ENCODE data around the gene NDNF.

Gene NDNF

GRCh38 chr4:121057466-121057922 is 14.8 kb downstream of the NDNF start:
- Histone ChIP-seq H3K36me3 (no peaks in the 10 kb centered on the region), H3K4me3 (ENCODE audit: low read depth, low read length) (peak overlapping the region; percentile 42), H3K27ac (peak overlapping the region; percentile 84), H3K27me3 (ENCODE audit: insufficient read depth, low read depth, severe bottlenecking) (no peaks in the 10 kb centered on the region), H3K9me3 (ENCODE audit: severe bottlenecking) (no peaks in the 10 kb centered on the region)
- DNase-seq = peak; percentile 95
- no peak for TF ChIP-seq CTCF (IDR thresholded peaks at IDR 0.05; ENCODE audit: low read depth, low read length)

- H3K36me3 ChIP-seq = no peaks in the 10 kb centered on the region
- no peak for TF ChIP-seq CTCF (IDR thresholded peaks at IDR 0.05; ENCODE audit: low read depth, low read length)
- no peaks in the 10 kb centered on the region for H3K27me3 ChIP-seq (ENCODE audit: insufficient read depth, low read depth, severe bottlenecking)
- no peak overlapping the region for H3K4me3 ChIP-seq (ENCODE audit: low read depth, low read length)
- peak; percentile 66 for DNase-seq
- H3K27ac ChIP-seq = peak overlapping the region; percentile 84
- no peaks in the 10 kb centered on the region for H3K9me3 ChIP-seq (ENCODE audit: severe bottlenecking)
Observed at GRCh38 chr4:121056066-121056465, 16.3 kb downstream of the NDNF start.

GRCh38 chr4:121054373-121054772 is 18.0 kb downstream of the NDNF start:
- TF ChIP-seq CTCF (IDR thresholded peaks at IDR 0.05; ENCODE audit: low read depth, low read length) = no peak
- no peak overlapping the region for H3K27ac ChIP-seq
- DNase-seq = no peak
- H3K4me3 ChIP-seq (ENCODE audit: low read depth, low read length) = no peak overlapping the region
- no peaks in the 10 kb centered on the region for H3K27me3 ChIP-seq (ENCODE audit: insufficient read depth, low read depth, severe bottlenecking)
- no peaks in the 10 kb centered on the region for H3K9me3 ChIP-seq (ENCODE audit: severe bottlenecking)
- H3K36me3 ChIP-seq = no peaks in the 10 kb centered on the region

GRCh38 chr4:121053601-121054143 is 18.7 kb downstream of the NDNF start:
- TF ChIP-seq CTCF (IDR thresholded peaks at IDR 0.05; ENCODE audit: low read depth, low read length) = no peak
- no peaks in the 10 kb centered on the region for H3K36me3 ChIP-seq
- DNase-seq = no peak

GRCh38 chr4:121050300-121050699 is 22.0 kb downstream of the NDNF start:
- no peak overlapping the region for H3K4me3 ChIP-seq (ENCODE audit: low read depth, low read length)
- no peaks in the 10 kb centered on the region for H3K36me3 ChIP-seq
- DNase-seq = no peak
- no peaks in the 10 kb centered on the region for H3K27me3 ChIP-seq (ENCODE audit: insufficient read depth, low read depth, severe bottlenecking)
- peak; percentile 31; the same call in 1 of the 2 replicates for TF ChIP-seq CTCF (IDR thresholded peaks at IDR 0.05; ENCODE audit: low read depth, low read length)
- H3K9me3 ChIP-seq (ENCODE audit: severe bottlenecking) = no peaks in the 10 kb centered on the region
- no peak overlapping the region for H3K27ac ChIP-seq

More at GRCh38 chr4:121053601-121054143, 18.7 kb downstream of the NDNF start:
- no peaks in the 10 kb centered on the region for H3K9me3 ChIP-seq (ENCODE audit: severe bottlenecking)
- H3K27me3 ChIP-seq (ENCODE audit: insufficient read depth, low read depth, severe bottlenecking) = no peaks in the 10 kb centered on the region
- H3K27ac ChIP-seq = no peak overlapping the region
- no peak overlapping the region for H3K4me3 ChIP-seq (ENCODE audit: low read depth, low read length)

GRCh38 chr4:121049072-121049599 is 23.2 kb downstream of the NDNF start:
- H3K27me3 ChIP-seq (ENCODE audit: insufficient read depth, low read depth, severe bottlenecking) = no peaks in the 10 kb centered on the region

More at GRCh38 chr4:121049072-121049599, 23.2 kb downstream of the NDNF start:
- no peak overlapping the region for H3K27ac ChIP-seq
- no peaks in the 10 kb centered on the region for H3K36me3 ChIP-seq
- H3K4me3 ChIP-seq (ENCODE audit: low read depth, low read length) = no peak overlapping the region
- TF ChIP-seq CTCF (IDR thresholded peaks at IDR 0.05; ENCODE audit: low read depth, low read length) = no peak
- no peak for DNase-seq
- H3K9me3 ChIP-seq (ENCODE audit: severe bottlenecking) = no peaks in the 10 kb centered on the region
